K562 (cell line): ENCODE data around the gene SLC19A1. TPM values are rescaled to one million over a fixed set of nuclear protein-coding genes. Genes with fewer than 3 reads are reported as not detected.

ENCODE experiments used
- ADNP ChIP-seq: fragments of 200-800 bp; sonication (Bioruptor generic); IDR thresholded peaks from 2 replicates; pipeline ENCODE4 v1.6.1; 2016; ENCODE audit warnings: missing genetic modification characterization, missing compliant biosample characterization
- ARID4B ChIP-seq: sonication (generic); formaldehyde crosslinking; IDR thresholded peaks from 2 replicates; pipeline ENCODE4 v1.8.0; 2022; ENCODE audit warnings: mild to moderate bottlenecking, missing genetic modification reagents
- BDP1 ChIP-seq: IDR thresholded peaks from 3 replicates; pipeline ENCODE4 v1.6.1; 2011; ENCODE audit not compliant: insufficient read length, insufficient read depth
- CREBBP ChIP-seq: IDR thresholded peaks from one replicate; pipeline ENCODE4 v1.6.1; 2012; ENCODE audit warnings: low read depth, mild to moderate bottlenecking, control low read depth, inconsistent platforms, low read length
- EZH2 ChIP-seq: IDR thresholded peaks from 2 replicates; pipeline ENCODE4 v1.6.1; 2012; ENCODE audit warnings: low read depth, mild to moderate bottlenecking, inconsistent platforms, low read length, borderline replicate concordance
- FOXP1 ChIP-seq: sonication (generic); formaldehyde crosslinking; IDR thresholded peaks from 2 replicates; pipeline ENCODE4 v1.8.0; 2022; ENCODE audit warnings: mild to moderate bottlenecking, missing genetic modification reagents
- GATA2 ChIP-seq: sonication (generic); formaldehyde crosslinking; IDR thresholded peaks from 2 replicates; pipeline ENCODE4 v1.4.0; 2020; ENCODE audit warnings: mild to moderate bottlenecking, missing genetic modification reagents
- HBP1 ChIP-seq: fragments of 450-650 bp; formaldehyde crosslinking; IDR thresholded peaks from 2 replicates; pipeline ENCODE4 v1.4.0; 2022; ENCODE audit warnings: missing genetic modification characterization
- HLTF ChIP-seq: fragments of 450-650 bp; IDR thresholded peaks from 2 replicates; pipeline ENCODE4 v1.6.1; 2016
- HNRNPUL1 ChIP-seq: fragments of 200-400 bp; formaldehyde crosslinking; IDR thresholded peaks from 2 replicates; pipeline ENCODE4 v1.6.1; 2017; ENCODE audit warnings: low read length
- POLR2AphosphoS5 ChIP-seq: IDR thresholded peaks from 2 replicates; pipeline ENCODE4 v1.6.1; 2011; ENCODE audit warnings: mild to moderate bottlenecking, low read depth, low read length, moderate library complexity; ENCODE audit not compliant: control insufficient read depth, insufficient read depth
- RERE ChIP-seq: sonication (generic); formaldehyde crosslinking; IDR thresholded peaks from 2 replicates; pipeline ENCODE4 v1.8.0; 2023; ENCODE audit warnings: missing genetic modification reagents, mild to moderate bottlenecking, borderline replicate concordance
- RFX7 ChIP-seq: fragments of 250-450 bp; sonication (Bioruptor Pico); IDR thresholded peaks from 2 replicates; pipeline ENCODE4 v1.5.1; 2021; ENCODE audit warnings: mild to moderate bottlenecking
- SMARCA5 ChIP-seq: fragments of 450-650 bp; IDR thresholded peaks from 2 replicates; pipeline ENCODE4 v1.6.1; 2016
- SUPT5H ChIP-seq: fragments of 450-650 bp; IDR thresholded peaks from 2 replicates; pipeline ENCODE4 v1.6.1; 2016
- TCF15 ChIP-seq: fragments of 250-450 bp; sonication (Bioruptor Pico); IDR thresholded peaks from 2 replicates; pipeline ENCODE4 v1.8.0; 2022; ENCODE audit warnings: moderate library complexity, mild to moderate bottlenecking, inconsistent platforms
- ZNF830 ChIP-seq: fragments of 250-450 bp; sonication (Bioruptor Pico); IDR thresholded peaks from 2 replicates; pipeline ENCODE4 v1.5.0; 2021; ENCODE audit warnings: mild to moderate bottlenecking
- polyA plus RNA-seq, 8 experiments: library from polyadenylated mRNA; depleted of rRNA in 4 of 8; stranded (reverse) in 5 of 8; unstranded in 3 of 8; fragments of >200 nt; fragmentation: Nextera tagmentation in 2 of 8; fragmentation: Illumina TruSeq in 1 of 8; extraction: Ambion mirVana in 2 of 8; extraction: Trizol in 1 of 8; gene quantifications; 2 replicates each; pipeline versions ENCODE4 v1.2.1 to v1.2.3, GENCODE V29; 2011 to 2014; ENCODE audit warnings: inconsistent platforms in 1 of 8, missing spikeins in 1 of 8
- total RNA-seq, 7 experiments: library from RNA; depleted of rRNA in 6 of 7; stranded (reverse); fragments of >200 nt in 6 of 7; fragmentation: Illumina TruSeq in 2 of 7; extraction: Trizol in 2 of 7; gene quantifications; 2 replicates each; pipeline versions ENCODE4 v1.2.1 to v1.2.3, GENCODE V29; 2011 to 2021; ENCODE audit warnings: low replicate concordance in 1 of 7

The SLC19A1 gene
- total and polyA plus RNA-seq, 9 of the 15 experiments (the other 6 are each of a cell fraction or from before 2014, with no cell fraction given) = 0.65 to 88.7 (median 12.0) TPM

- no peak for TF ChIP-seq ARID4B (CRISPR knock-in tag)
- no peak for TF ChIP-seq CREBBP
- no peak for TF ChIP-seq TCF15 (CRISPR knock-in tag)
- TF ChIP-seq HBP1 (CRISPR knock-in tag) = 0 out of 2 replicates have a peak, but pooled peaks have one; percentile 45
- TF ChIP-seq GATA2 (CRISPR knock-in tag) = no peak
- TF ChIP-seq SMARCA5 = no peak
- TF ChIP-seq BDP1 = no peak
- TF ChIP-seq RERE (CRISPR knock-in tag) = no peak
- TF ChIP-seq HNRNPUL1 = no peak
- no peak for TF ChIP-seq FOXP1 (CRISPR knock-in tag)
- 0 out of 2 replicates have a peak, but pooled peaks have one; percentile 16 for TF ChIP-seq ADNP
- TF ChIP-seq EZH2 = no peak
- 0 out of 2 replicates have a peak, but pooled peaks have one; percentile 44 for TF ChIP-seq SUPT5H
- TF ChIP-seq HLTF = 0 out of 2 replicates have a peak, but pooled peaks have one; percentile 22
- TF ChIP-seq RFX7 (CRISPR knock-in tag) = no peak
- TF ChIP-seq POLR2AphosphoS5 = no peak
- TF ChIP-seq ZNF830 = no peak
Measured at GRCh38 chr21:45529785-45530422, 12.3 kb downstream of the SLC19A1 start (continued).
